ENCODE data around the gene MAK.

DNA sequence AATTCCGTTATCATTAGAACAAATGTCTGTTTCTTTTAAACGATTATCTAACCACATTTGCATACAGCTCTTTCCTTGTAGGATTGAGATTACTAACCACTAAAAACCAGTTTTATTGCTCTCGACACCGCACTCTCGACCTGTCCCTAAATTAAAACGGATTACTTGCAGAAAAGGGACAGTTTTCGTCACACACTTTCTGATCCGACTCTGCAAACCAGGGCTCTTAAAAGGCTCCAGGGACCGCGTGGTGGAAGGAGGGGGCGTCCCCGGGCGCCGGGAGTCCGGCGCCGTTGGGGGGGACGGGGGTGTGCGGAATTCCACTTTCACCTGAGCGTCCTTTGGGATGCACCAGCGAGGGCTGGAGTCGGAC, 731 bp downstream of the MAK start:
- TF ChIP-seq, protein P1, sequence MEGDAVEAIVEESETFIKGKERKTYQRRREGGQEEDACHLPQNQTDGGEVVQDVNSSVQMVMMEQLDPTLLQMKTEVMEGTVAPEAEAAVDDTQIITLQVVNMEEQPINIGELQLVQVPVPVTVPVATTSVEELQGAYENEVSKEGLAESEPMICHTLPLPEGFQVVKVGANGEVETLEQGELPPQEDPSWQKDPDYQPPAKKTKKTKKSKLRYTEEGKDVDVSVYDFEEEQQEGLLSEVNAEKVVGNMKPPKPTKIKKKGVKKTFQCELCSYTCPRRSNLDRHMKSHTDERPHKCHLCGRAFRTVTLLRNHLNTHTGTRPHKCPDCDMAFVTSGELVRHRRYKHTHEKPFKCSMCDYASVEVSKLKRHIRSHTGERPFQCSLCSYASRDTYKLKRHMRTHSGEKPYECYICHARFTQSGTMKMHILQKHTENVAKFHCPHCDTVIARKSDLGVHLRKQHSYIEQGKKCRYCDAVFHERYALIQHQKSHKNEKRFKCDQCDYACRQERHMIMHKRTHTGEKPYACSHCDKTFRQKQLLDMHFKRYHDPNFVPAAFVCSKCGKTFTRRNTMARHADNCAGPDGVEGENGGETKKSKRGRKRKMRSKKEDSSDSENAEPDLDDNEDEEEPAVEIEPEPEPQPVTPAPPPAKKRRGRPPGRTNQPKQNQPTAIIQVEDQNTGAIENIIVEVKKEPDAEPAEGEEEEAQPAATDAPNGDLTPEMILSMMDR (IDR thresholded peaks at IDR 0.05): no peak
- no peak for TF ChIP-seq POLR2A (IDR thresholded peaks at IDR 0.05)
